Activated naive CD8-positive, alpha-beta T cell treated with anti-CD3 and anti-CD28 coated beads, Interleukin-2, amount 50 U/mL, for 24 hours (primary cell): ENCODE measurements around the gene KPNA1.
A peak's percentile ranks its signal among the peaks of the same experiment; 100 is the strongest.

Source experiments
- ATAC-seq: fragments of 150-1000 bp; cut with Tn5 transposase; one replicate; pipeline ENCODE4 v1.10.0; 2021
- DNase-seq: peaks from one replicate; pipeline ENCODE4 v3.0.0; 2021
- H3K27ac Mint-ChIP-seq: one replicate; pipeline ENCODE4 v1.8.0; 2021; ENCODE audit warnings: mild to moderate bottlenecking, mixed read lengths
- H3K27me3 Mint-ChIP-seq: one replicate; pipeline ENCODE4 v1.8.0; 2021; ENCODE audit warnings: mixed read lengths
- H3K36me3 Mint-ChIP-seq: one replicate; pipeline ENCODE4 v1.8.0; 2021; ENCODE audit warnings: low read depth, mixed read lengths
- H3K4me1 Mint-ChIP-seq: one replicate; pipeline ENCODE4 v1.8.0; 2021; ENCODE audit warnings: mixed read lengths
- H3K4me3 Mint-ChIP-seq: one replicate; pipeline ENCODE4 v1.8.0; 2021; ENCODE audit warnings: mild to moderate bottlenecking, moderate library complexity, mixed read lengths
- H3K9me3 Mint-ChIP-seq: one replicate; pipeline ENCODE4 v1.8.0; 2021; ENCODE audit warnings: mixed read lengths

KPNA1 gene

GRCh38 chr3:122382888-122383666, 131.7 kb downstream of the KPNA1 start, which contains the start of gene MIX23:
Gene MIX23, minus strand, starts transcription at chr3:122383231. Its CDS starts 7 bp downstream, at chr3:122383224.
- H3K27me3 Mint-ChIP-seq, result no peaks in the 10 kb centered on the region
- DNase-seq (peak; percentile 90), ATAC-seq (peak; percentile 47)
- H3K4me1 Mint-ChIP-seq, result peaks cover 76% of the 10 kb centered on the region
- H3K9me3 Mint-ChIP-seq, result no peaks in the 10 kb centered on the region
- H3K36me3 Mint-ChIP-seq, result peaks cover 31% of the 10 kb centered on the region
- H3K4me3 Mint-ChIP-seq, result peak within 1 kb of the TSS; percentile 93
- H3K27ac Mint-ChIP-seq, result peak within 1 kb of the TSS; percentile 97

DNA sequence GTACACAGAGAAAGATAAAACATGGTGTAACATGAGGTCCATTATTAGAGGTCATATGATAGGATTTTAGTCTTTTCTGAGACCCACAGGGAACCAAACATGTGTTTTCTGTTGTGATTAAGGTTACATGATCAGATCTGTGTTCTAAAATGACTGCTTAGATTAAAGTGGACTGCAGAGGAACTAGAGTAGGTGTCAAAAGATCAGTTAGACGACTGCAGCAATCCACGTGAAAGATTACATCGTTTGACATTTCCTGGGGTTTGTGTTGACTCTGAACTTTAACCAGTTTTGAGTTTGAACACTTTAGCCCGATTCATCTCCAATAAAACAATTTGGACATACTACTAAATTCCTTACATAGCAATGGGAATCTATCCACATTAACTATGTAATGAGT, 136.8 kb downstream of the KPNA1 start:
- DNase-seq (no peak), ATAC-seq (no peak)
- peak overlapping the region; percentile 7 for H3K4me3 Mint-ChIP-seq
- no peaks in the 10 kb centered on the region for H3K27me3 Mint-ChIP-seq
- H3K27ac Mint-ChIP-seq, result peak overlapping the region; percentile 58
- peaks cover 42% of the 10 kb centered on the region for H3K36me3 Mint-ChIP-seq
- peaks cover 3% of the 10 kb centered on the region for H3K9me3 Mint-ChIP-seq
- H3K4me1 Mint-ChIP-seq, result peaks cover 49% of the 10 kb centered on the region

GRCh38 chr3:122374034-122374433, 140.7 kb downstream of the KPNA1 start:
- peaks cover 52% of the 10 kb centered on the region for H3K36me3 Mint-ChIP-seq
- H3K4me1 Mint-ChIP-seq, result peaks cover 18% of the 10 kb centered on the region
- DNase-seq (no peak), ATAC-seq (no peak)
- H3K27me3 Mint-ChIP-seq, result no peaks in the 10 kb centered on the region
- H3K4me3 Mint-ChIP-seq, result no peak overlapping the region
- no peak overlapping the region for H3K27ac Mint-ChIP-seq
- peaks cover 3% of the 10 kb centered on the region for H3K9me3 Mint-ChIP-seq
